ENCODE results near the gene RXYLT1.

RXYLT1 gene

GRCh38 chr12:63844391-63845341 is 65.0 kb downstream of the RXYLT1 start, which contains the start of gene SRGAP1:
Gene SRGAP1 (plus strand): TSS chr12:63844700. CDS start chr12:63844817, 117 bp downstream.
- DNase-seq, result no peak

- DNase-seq, result no peak
Measured at GRCh38 chr12:63845726-63846125, 66.0 kb downstream of the RXYLT1 start.

GRCh38 chr12:63846238-63846967 is 66.7 kb downstream of the RXYLT1 start:
- DNase-seq, result no peak

- no peak for DNase-seq
Measured at GRCh38 chr12:63848450-63848849, 68.7 kb downstream of the RXYLT1 start.

GRCh38 chr12:63849106-63849620 is 69.5 kb downstream of the RXYLT1 start:
- DNase-seq, result no peak

- DNase-seq, result no peak
Measured at GRCh38 chr12:63849641-63850040, 69.9 kb downstream of the RXYLT1 start.

GRCh38 chr12:63853978-63854377 is 74.3 kb downstream of the RXYLT1 start:
- DNase-seq, result no peak

GRCh38 chr12:63855299-63855698 is 75.6 kb downstream of the RXYLT1 start:
- no peak for DNase-seq

GRCh38 chr12:63857771-63858670 is 78.3 kb downstream of the RXYLT1 start:
- DNase-seq, result no peak

All from CD4-positive, alpha-beta T cell treated with Interferon alpha-2 for 1 hour (primary cell).